ENCODE data around the gene AKR1C2.
"Not testable (repeated sequence)": the region's sequence is repeated elsewhere in the genome, so short reads cannot be mapped to it uniquely, and the experiment has no call there.

GRCh38 chr10:4965763-4966162 lies 37.9 kb downstream of the AKR1C2 start:
- not testable (repeated sequence) for TF ChIP-seq ZNF274 (IDR thresholded peaks at IDR 0.05; ENCODE audit: low read depth, low read length); POLR2A (IDR thresholded peaks at IDR 0.05; ENCODE audit: borderline replicate concordance, extremely low read depth, insufficient read depth, insufficient read length); YY1 (IDR thresholded peaks at IDR 0.05; ENCODE audit: extremely low read depth, insufficient replicate concordance, low read depth, low read length)

Data from HCT116 (cell line).